Measurements from ENCODE around the gene GLCCI1. TPM values are rescaled to one million over a fixed set of nuclear protein-coding genes. Genes with fewer than 3 reads are reported as not detected.

GLCCI1 gene
- total and polyA plus RNA-seq, 2 donors = 5.0 to 33.4 TPM

- Histone ChIP-seq H3K36me3 (ENCODE audit: insufficient read depth) (no peaks in the 10 kb centered on the region), H3K27ac (ENCODE audit: low read depth) (no peak overlapping the region), H3K4me1 (ENCODE audit: insufficient read depth) (no peaks in the 10 kb centered on the region), H3K4me3 (ENCODE audit: low read depth, low read length) (no peak overlapping the region)
- DNase-seq (ENCODE audit: extremely low spot score) = no peak
- WGBS = 77% methylated on average over 10 of the region's 10 CpGs
Measured at GRCh38 chr7:8134089-8134733, 165.6 kb downstream of the GLCCI1 start.

- H3K36me3 ChIP-seq (ENCODE audit: insufficient read depth) = no peaks in the 10 kb centered on the region
- no peaks in the 10 kb centered on the region for H3K4me1 ChIP-seq (ENCODE audit: insufficient read depth)
- H3K27ac ChIP-seq (ENCODE audit: low read depth) = no peak overlapping the region
- DNase-seq (ENCODE audit: extremely low spot score) = no peak
- H3K4me3 ChIP-seq (ENCODE audit: low read depth, low read length) = no peak overlapping the region
- 91% methylated on average over 3 of the region's 3 CpGs for WGBS
Measured at GRCh38 chr7:8135417-8135816, 166.8 kb downstream of the GLCCI1 start.

- no peak overlapping the region for H3K27ac ChIP-seq (ENCODE audit: low read depth)
- no peaks in the 10 kb centered on the region for H3K36me3 ChIP-seq (ENCODE audit: insufficient read depth)
- H3K4me3 ChIP-seq (ENCODE audit: low read depth, low read length) = no peak overlapping the region
- no peak for DNase-seq (ENCODE audit: extremely low spot score)
- 84% methylated on average over 12 of the region's 12 CpGs for WGBS
- no peaks in the 10 kb centered on the region for H3K4me1 ChIP-seq (ENCODE audit: insufficient read depth)
Measured at GRCh38 chr7:8136051-8136730, 167.6 kb downstream of the GLCCI1 start.
